Keratinocyte (primary cell): ENCODE measurements around the gene TEX53. TPM values are rescaled to one million over a fixed set of nuclear protein-coding genes. Genes with fewer than 3 reads are reported as not detected.

Experiments
- DNase-seq: peaks from one replicate; pipeline ENCODE4 v3.0.0-alpha.2; 2011; ENCODE audit warnings: low read depth, missing footprints, low spot score
- FAIRE-seq: peaks from 2 replicates; lab custom pipeline; 2011; peaks lifted over from hg19 to GRCh38; lab: Jason Lieb, UNC
- H2AFZ ChIP-seq: 2 replicates; pipeline ENCODE4 v1.6.0; 2012; ENCODE audit warnings: low read length, control low read depth, inconsistent platforms; ENCODE audit not compliant: control insufficient read depth
- H3K27ac ChIP-seq: 2 replicates; pipeline ENCODE4 v1.5.1; 2011; ENCODE audit warnings: low read length; ENCODE audit not compliant: control insufficient read depth, insufficient read depth
- H3K27me3 ChIP-seq: 3 replicates; pipeline ENCODE4 v1.6.0; 2011; ENCODE audit warnings: low read length; ENCODE audit not compliant: control insufficient read depth, insufficient read depth; ENCODE audit errors: extremely low read depth
- H3K36me3 ChIP-seq, 2 experiments: 2 replicates in 1 of 2; 3 replicates in 1 of 2; pipeline ENCODE4 v1.5.1; 2011; ENCODE audit warnings: low read length in 2 of 2, mild to moderate bottlenecking in 1 of 2; ENCODE audit not compliant: control insufficient read depth in 2 of 2, insufficient read depth in 2 of 2; ENCODE audit errors: extremely low read depth in 1 of 2
- H3K4me1 ChIP-seq: 3 replicates; pipeline ENCODE4 v1.5.1; 2011; ENCODE audit warnings: low read length; ENCODE audit not compliant: control insufficient read depth, insufficient read depth; ENCODE audit errors: extremely low read depth
- H3K4me2 ChIP-seq: 3 replicates; pipeline ENCODE4 v1.6.0; 2011; ENCODE audit warnings: low read depth, low read length; ENCODE audit not compliant: control insufficient read depth, insufficient read depth; ENCODE audit errors: extremely low read depth
- H3K4me3 ChIP-seq, 3 experiments: fragments of 200-600 bp in 1 of 3; sonication (generic) in 1 of 3; 2 replicates in 2 of 3; 3 replicates in 1 of 3; pipeline ENCODE4 v1.5.1; 2011 to 2016; ENCODE audit warnings: low read length in 3 of 3, mild to moderate bottlenecking in 3 of 3, control low read depth in 2 of 3, inconsistent platforms in 1 of 3, low read depth in 1 of 3, mixed read lengths in 1 of 3, mixed run types in 1 of 3, moderate library complexity in 1 of 3; ENCODE audit not compliant: control insufficient read depth in 2 of 3, insufficient read depth in 2 of 3; ENCODE audit errors: extremely low read depth in 1 of 3
- H3K79me2 ChIP-seq: 2 replicates; pipeline ENCODE4 v1.6.0; 2012; ENCODE audit warnings: low read length; ENCODE audit not compliant: control insufficient read depth, insufficient read depth
- H3K9ac ChIP-seq: 3 replicates; pipeline ENCODE4 v1.6.0; 2011; ENCODE audit warnings: low read length; ENCODE audit not compliant: control insufficient read depth, insufficient read depth; ENCODE audit errors: extremely low read depth
- H3K9me1 ChIP-seq: 3 replicates; pipeline ENCODE4 v1.6.0; 2011; ENCODE audit warnings: low read length; ENCODE audit not compliant: control insufficient read depth, insufficient read depth; ENCODE audit errors: extremely low read depth
- H3K9me3 ChIP-seq: 2 replicates; pipeline ENCODE4 v1.5.1; 2012; ENCODE audit warnings: low read depth, low read length; ENCODE audit not compliant: control insufficient read depth
- H4K20me1 ChIP-seq: 3 replicates; pipeline ENCODE4 v1.6.0; 2011; ENCODE audit warnings: low read length; ENCODE audit not compliant: control insufficient read depth, insufficient read depth; ENCODE audit errors: extremely low read depth
- EZH2 ChIP-seq: IDR thresholded peaks from one replicate; pipeline ENCODE4 v1.6.1; 2012; ENCODE audit warnings: inconsistent platforms, mild to moderate bottlenecking, low read length, moderate library complexity
- dilution Hi-C: fragments of 300-500 bp; cut with MboI; formaldehyde crosslinking; loops from one replicate; pipeline ENCODE4 v1.7.0; 2020; ENCODE audit warnings: low sequenced_read_pairs; ENCODE audit not compliant: extremely low pct_ligation_motif_present
- polyA plus RNA-seq, 5 experiments: library from polyadenylated mRNA; depleted of rRNA in 3 of 5; stranded (reverse) in 3 of 5; stranded (forward) in 1 of 5; unstranded in 1 of 5; fragments of >200 nt; gene quantifications; 1 replicate in 1 of 5; 2 replicates in 3 of 5; 3 replicates in 1 of 5; pipeline versions ENCODE4 v1.2.1 to v1.2.3, GENCODE V29; 2011 to 2012; ENCODE audit warnings: missing spikeins in 2 of 5, low read depth in 1 of 5, low replicate concordance in 1 of 5
- TF ChIP-seq, protein P1 (sequence below), 3 experiments: IDR thresholded peaks in 1 of 3; conservative IDR thresholded peaks in 1 of 3; optimal IDR thresholded peaks in 1 of 3; 2 replicates in 2 of 3; 3 replicates in 1 of 3; pipeline versions ENCODE3 to v1.5.1; 2011; ENCODE audit warnings: low read length in 3 of 3, mild to moderate bottlenecking in 3 of 3, moderate library complexity in 2 of 3, control low read depth in 1 of 3, inconsistent platforms in 1 of 3; ENCODE audit not compliant: insufficient read depth in 2 of 3; ENCODE audit errors: extremely low read depth in 1 of 3

TEX53 gene
- polyA plus RNA-seq, 1 donor (not counting 4 experiments of a cell fraction or from before 2014, with no cell fraction given): not detected

DNA sequence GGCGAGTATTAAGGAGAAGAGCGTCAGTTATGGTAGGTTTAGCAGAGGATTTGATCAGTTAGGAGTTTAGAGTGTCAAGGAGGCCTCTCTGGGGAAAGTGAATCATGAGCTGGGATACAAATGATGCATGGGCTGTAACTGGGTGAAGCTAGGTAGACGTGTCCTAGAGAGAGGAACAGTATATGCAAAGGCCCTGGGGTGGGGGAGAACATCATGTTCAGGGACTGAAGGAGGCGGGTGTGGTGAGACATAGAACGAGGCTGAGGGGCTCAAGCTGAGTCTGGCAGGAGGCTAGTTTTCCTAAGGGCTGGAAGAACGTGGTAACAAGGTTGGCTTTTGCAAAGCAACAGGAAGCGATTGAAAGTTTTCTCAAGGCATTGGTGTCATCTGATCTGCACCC lies 36.0 kb downstream of the TEX53 start:
- H3K4me2 ChIP-seq: no peak overlapping the region
- no peaks in the 10 kb centered on the region for H3K79me2 ChIP-seq
- FAIRE-seq (no peak), DNase-seq (no peak)
- peaks cover 18% of the 10 kb centered on the region for H3K4me1 ChIP-seq
- H3K9ac ChIP-seq: no peak overlapping the region
- dilution Hi-C loops: no loop called here
- H4K20me1 ChIP-seq: no peaks in the 10 kb centered on the region
- no peak overlapping the region for H3K4me3 ChIP-seq
- H3K36me3 ChIP-seq: no peaks in the 10 kb centered on the region
- no peak for TF ChIP-seq EZH2
- TF ChIP-seq, protein P1, sequence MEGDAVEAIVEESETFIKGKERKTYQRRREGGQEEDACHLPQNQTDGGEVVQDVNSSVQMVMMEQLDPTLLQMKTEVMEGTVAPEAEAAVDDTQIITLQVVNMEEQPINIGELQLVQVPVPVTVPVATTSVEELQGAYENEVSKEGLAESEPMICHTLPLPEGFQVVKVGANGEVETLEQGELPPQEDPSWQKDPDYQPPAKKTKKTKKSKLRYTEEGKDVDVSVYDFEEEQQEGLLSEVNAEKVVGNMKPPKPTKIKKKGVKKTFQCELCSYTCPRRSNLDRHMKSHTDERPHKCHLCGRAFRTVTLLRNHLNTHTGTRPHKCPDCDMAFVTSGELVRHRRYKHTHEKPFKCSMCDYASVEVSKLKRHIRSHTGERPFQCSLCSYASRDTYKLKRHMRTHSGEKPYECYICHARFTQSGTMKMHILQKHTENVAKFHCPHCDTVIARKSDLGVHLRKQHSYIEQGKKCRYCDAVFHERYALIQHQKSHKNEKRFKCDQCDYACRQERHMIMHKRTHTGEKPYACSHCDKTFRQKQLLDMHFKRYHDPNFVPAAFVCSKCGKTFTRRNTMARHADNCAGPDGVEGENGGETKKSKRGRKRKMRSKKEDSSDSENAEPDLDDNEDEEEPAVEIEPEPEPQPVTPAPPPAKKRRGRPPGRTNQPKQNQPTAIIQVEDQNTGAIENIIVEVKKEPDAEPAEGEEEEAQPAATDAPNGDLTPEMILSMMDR (optimal IDR thresholded peaks at IDR 0.05 in 1 of 3, IDR thresholded peaks at IDR 0.05 in 1 of 3, conservative IDR thresholded peaks at IDR 0.05 in 1 of 3; ENCODE audit: extremely low read depth in 1 of 3, insufficient read depth in 2 of 3, low read length in 3 of 3): no peak
- no peak overlapping the region for H2AFZ ChIP-seq
- H3K27ac ChIP-seq: no peak overlapping the region
- no peaks in the 10 kb centered on the region for H3K9me1 ChIP-seq
- no peaks in the 10 kb centered on the region for H3K27me3 ChIP-seq
- no peaks in the 10 kb centered on the region for H3K9me3 ChIP-seq

DNA sequence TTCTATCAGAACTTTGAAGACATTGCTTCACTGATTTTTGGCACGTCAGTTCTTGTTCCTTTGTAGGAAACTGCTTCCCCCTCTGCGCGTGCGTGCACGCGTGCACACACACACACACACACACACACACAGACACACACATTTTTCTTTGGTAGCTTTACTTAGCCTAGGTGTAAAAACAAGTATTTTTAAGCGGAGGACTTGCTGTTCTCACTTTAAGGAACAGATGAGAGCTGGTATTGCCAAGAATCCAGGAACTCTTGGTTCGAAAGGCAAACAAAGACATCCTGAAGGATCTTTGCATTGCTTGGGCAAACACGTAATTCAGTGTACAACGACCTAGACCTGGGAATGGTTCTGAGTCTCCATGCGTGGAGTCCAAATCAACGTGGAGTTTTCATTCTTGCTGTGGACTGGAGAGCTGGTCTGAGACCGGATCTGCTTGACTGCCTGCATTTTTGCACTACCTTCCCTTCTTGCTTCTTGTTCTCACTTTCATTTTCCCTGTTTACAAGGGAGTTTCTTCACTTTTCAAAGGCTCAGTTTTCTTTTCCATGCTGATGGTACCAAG lies 38.3 kb downstream of the TEX53 start:
- H4K20me1 ChIP-seq: no peaks in the 10 kb centered on the region
- peak overlapping the region in 2 of 3 experiments; percentile 52 to 58 for H3K4me3 ChIP-seq
- TF ChIP-seq, protein P1 (optimal IDR thresholded peaks at IDR 0.05 in 1 of 3, IDR thresholded peaks at IDR 0.05 in 1 of 3, conservative IDR thresholded peaks at IDR 0.05 in 1 of 3; ENCODE audit: extremely low read depth in 1 of 3, insufficient read depth in 2 of 3, low read length in 3 of 3): no peak
- TF ChIP-seq EZH2: no peak
- DNase-seq (no peak), FAIRE-seq (peak; percentile 41)
- H3K36me3 ChIP-seq: no peaks in the 10 kb centered on the region
- dilution Hi-C loops: no loop called here
- no peaks in the 10 kb centered on the region for H3K27me3 ChIP-seq
- no peaks in the 10 kb centered on the region for H3K9me1 ChIP-seq
- peak overlapping the region; percentile 60 for H3K9ac ChIP-seq
- peak overlapping the region; percentile 94 for H3K4me2 ChIP-seq
- peak overlapping the region; percentile 50 for H3K27ac ChIP-seq
- no peaks in the 10 kb centered on the region for H3K9me3 ChIP-seq
- H2AFZ ChIP-seq: peak overlapping the region; percentile 91
- no peaks in the 10 kb centered on the region for H3K79me2 ChIP-seq
- H3K4me1 ChIP-seq: peaks cover 18% of the 10 kb centered on the region
